SU-DHL-6 (cell line): ENCODE results near the gene TMEM143.
A peak's percentile ranks its signal among the peaks of the same experiment; 100 is the strongest.
"Not testable (repeated sequence)": the region's sequence is repeated elsewhere in the genome, so short reads cannot be mapped to it uniquely, and the experiment has no call there.

Experiments
- H2AFZ ChIP-seq: fragments of 200-600 bp; sonication (generic); 2 replicates; pipeline ENCODE4 v1.6.1; 2014; ENCODE audit warnings: low read depth, mild to moderate bottlenecking, moderate library complexity, mixed read lengths, antibody characterized with exemption, low read length; ENCODE audit not compliant: severe bottlenecking
- H3F3A ChIP-seq: fragments of 200-600 bp; shearing (Covaris generic); 2 replicates; pipeline ENCODE4 v1.6.0; 2016; ENCODE audit warnings: antibody characterized with exemption, mild to moderate bottlenecking; ENCODE audit not compliant: insufficient read depth
- H3K27ac ChIP-seq: fragments of 200-600 bp; sonication (generic); 2 replicates; pipeline ENCODE4 v1.5.1; 2016; ENCODE audit warnings: low read depth, mild to moderate bottlenecking, low read length, moderate library complexity, mixed read lengths
- H3K27me3 ChIP-seq: fragments of 200-600 bp; sonication (generic), shearing (Covaris generic); 2 replicates; pipeline ENCODE4 v1.6.0; 2014; ENCODE audit warnings: mild to moderate bottlenecking, low read length
- H3K36me3 ChIP-seq: fragments of 200-600 bp; sonication (generic); 2 replicates; pipeline ENCODE4 v1.6.1; 2014; ENCODE audit warnings: mild to moderate bottlenecking, low read length, mixed read lengths
- H3K4me2 ChIP-seq: fragments of 300-600, 200-600 bp; shearing (Covaris generic), sonication (generic); 2 replicates; pipeline ENCODE4 v1.6.0; 2014; ENCODE audit warnings: low read length, low read depth, mild to moderate bottlenecking; ENCODE audit not compliant: poor library complexity, severe bottlenecking
- H3K4me3 ChIP-seq: fragments of 200-600 bp; sonication (generic); 2 replicates; pipeline ENCODE4 v1.5.1; 2014; ENCODE audit warnings: antibody characterized with exemption, low read length, mild to moderate bottlenecking, mixed read lengths; ENCODE audit not compliant: insufficient read depth, poor library complexity, severe bottlenecking
- H3K79me2 ChIP-seq: fragments of 200-600 bp; sonication (generic); 2 replicates; pipeline ENCODE4 v1.6.1; 2014; ENCODE audit warnings: mild to moderate bottlenecking, low read length, moderate library complexity; ENCODE audit not compliant: insufficient read depth
- H3K9ac ChIP-seq: fragments of 200-600 bp; sonication (generic); 2 replicates; pipeline ENCODE4 v1.7.0; 2014; ENCODE audit warnings: mild to moderate bottlenecking, low read length
- H3K9me2 ChIP-seq: fragments of 200-600 bp; sonication (generic); replicated peaks from 2 replicates; pipeline ENCODE4 v1.6.1; 2014; ENCODE audit warnings: low read length; ENCODE audit not compliant: insufficient read depth
- H3K9me3 ChIP-seq: fragments of 200-600 bp; sonication (generic); 2 replicates; pipeline ENCODE4 v1.6.1; 2014; ENCODE audit warnings: low read length, mixed read lengths; ENCODE audit not compliant: insufficient read depth
- H4K20me1 ChIP-seq: fragments of 200-600 bp; sonication (generic); 2 replicates; pipeline ENCODE4 v1.6.1; 2014; ENCODE audit warnings: low read depth, mild to moderate bottlenecking, antibody characterized with exemption, low read length, moderate library complexity, mixed read lengths
- EZH2phosphoT487 ChIP-seq: fragments of 200-600 bp; sonication (generic), shearing (Covaris generic); conservative IDR thresholded peaks from 2 replicates; pipeline ENCODE4 v1.6.1; 2018; ENCODE audit warnings: mild to moderate bottlenecking, antibody characterized with exemption, low read length, moderate library complexity, mixed read lengths
- TF ChIP-seq, protein P1 (sequence below): fragments of 200-600 bp; sonication (generic); IDR thresholded peaks from one replicate; pipeline ENCODE4 v1.5.1; 2017; ENCODE audit warnings: antibody characterized with exemption, mild to moderate bottlenecking, low read length, moderate library complexity; ENCODE audit not compliant: insufficient read depth, poor library complexity, severe bottlenecking

Gene TMEM143

DNA sequence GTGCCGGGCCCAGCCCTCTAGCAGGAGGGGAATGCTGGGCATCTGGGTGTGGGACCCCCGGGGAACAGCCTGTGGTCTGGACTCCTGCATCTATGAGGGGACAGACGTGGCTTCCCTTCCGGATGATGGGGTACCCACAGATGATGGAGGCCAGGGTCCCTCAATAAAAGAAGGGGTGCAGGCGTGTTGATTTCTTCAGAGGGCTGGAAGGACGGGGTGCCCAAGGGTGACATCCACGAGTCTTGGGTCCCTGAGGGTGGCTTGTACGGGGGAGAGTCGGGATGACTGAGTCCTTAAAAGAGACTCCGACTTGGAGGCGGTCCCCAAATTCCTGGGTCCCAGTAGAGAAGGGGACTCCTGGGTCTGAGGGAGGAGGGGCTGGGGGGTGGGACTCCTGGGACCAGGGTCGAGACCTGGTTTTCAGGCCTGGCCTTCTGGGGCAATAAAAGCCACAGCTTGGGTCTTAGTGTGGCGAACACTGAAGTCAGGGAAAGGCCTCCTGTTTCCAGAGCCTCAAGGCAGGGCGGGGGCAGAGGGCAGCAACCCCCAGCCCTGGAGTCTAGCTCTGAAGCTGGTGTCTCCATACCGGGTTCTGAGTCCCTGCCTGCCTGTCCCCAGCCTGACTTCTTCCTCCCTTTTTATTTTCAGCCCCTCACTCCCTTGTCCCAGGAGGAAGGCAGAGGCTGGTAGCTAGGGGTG lies 29.3 kb upstream of the TMEM143 start:
- no peaks in the 10 kb centered on the region for H3K9me3 ChIP-seq
- H3K27ac ChIP-seq: no peak overlapping the region
- no peak overlapping the region for H3K4me3 ChIP-seq
- no peaks in the 10 kb centered on the region for H3K9me2 ChIP-seq
- no peak for TF ChIP-seq EZH2phosphoT487
- TF ChIP-seq, protein P1, sequence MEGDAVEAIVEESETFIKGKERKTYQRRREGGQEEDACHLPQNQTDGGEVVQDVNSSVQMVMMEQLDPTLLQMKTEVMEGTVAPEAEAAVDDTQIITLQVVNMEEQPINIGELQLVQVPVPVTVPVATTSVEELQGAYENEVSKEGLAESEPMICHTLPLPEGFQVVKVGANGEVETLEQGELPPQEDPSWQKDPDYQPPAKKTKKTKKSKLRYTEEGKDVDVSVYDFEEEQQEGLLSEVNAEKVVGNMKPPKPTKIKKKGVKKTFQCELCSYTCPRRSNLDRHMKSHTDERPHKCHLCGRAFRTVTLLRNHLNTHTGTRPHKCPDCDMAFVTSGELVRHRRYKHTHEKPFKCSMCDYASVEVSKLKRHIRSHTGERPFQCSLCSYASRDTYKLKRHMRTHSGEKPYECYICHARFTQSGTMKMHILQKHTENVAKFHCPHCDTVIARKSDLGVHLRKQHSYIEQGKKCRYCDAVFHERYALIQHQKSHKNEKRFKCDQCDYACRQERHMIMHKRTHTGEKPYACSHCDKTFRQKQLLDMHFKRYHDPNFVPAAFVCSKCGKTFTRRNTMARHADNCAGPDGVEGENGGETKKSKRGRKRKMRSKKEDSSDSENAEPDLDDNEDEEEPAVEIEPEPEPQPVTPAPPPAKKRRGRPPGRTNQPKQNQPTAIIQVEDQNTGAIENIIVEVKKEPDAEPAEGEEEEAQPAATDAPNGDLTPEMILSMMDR: no peak
- H3F3A ChIP-seq: no peaks in the 10 kb centered on the region
- no peaks in the 10 kb centered on the region for H3K27me3 ChIP-seq
- no peaks in the 10 kb centered on the region for H4K20me1 ChIP-seq
- H3K4me2 ChIP-seq: no peak overlapping the region
- peaks cover 2% of the 10 kb centered on the region; the same call in 1 of the 2 replicates for H3K36me3 ChIP-seq
- H2AFZ ChIP-seq: no peak overlapping the region
- H3K79me2 ChIP-seq: peaks cover 3% of the 10 kb centered on the region; the same call in 1 of the 2 replicates
- no peak overlapping the region for H3K9ac ChIP-seq

DNA sequence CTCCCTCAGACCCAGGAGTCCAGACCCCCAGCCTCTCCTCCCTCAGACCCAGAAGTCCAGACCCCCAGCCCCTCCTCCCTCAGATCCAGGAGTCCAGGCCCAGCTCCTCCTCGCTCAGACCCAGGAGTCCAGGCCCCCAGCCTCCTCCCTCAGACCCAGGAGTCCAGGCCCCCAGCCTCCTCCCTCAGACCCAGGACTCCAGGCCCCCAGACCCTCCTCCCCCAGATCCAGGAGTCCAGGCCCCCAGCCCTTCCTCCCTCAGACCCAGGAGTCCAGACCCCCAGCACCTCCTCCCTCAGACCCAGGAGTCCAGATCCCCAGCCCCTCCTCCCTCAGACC lies 28.2 kb upstream of the TMEM143 start:
- not testable (repeated sequence) for H3K27ac ChIP-seq, H3K79me2 ChIP-seq, H3K9me3 ChIP-seq, H3K4me3 ChIP-seq, H3K27me3 ChIP-seq, H3K9me2 ChIP-seq, H4K20me1 ChIP-seq, H2AFZ ChIP-seq, H3K36me3 ChIP-seq, H3F3A ChIP-seq
- Histone ChIP-seq H3K4me2 (peak overlapping the region; percentile 81), H3K9ac (peak overlapping the region; percentile 89; the same call in 1 of the 2 replicates)

DNA sequence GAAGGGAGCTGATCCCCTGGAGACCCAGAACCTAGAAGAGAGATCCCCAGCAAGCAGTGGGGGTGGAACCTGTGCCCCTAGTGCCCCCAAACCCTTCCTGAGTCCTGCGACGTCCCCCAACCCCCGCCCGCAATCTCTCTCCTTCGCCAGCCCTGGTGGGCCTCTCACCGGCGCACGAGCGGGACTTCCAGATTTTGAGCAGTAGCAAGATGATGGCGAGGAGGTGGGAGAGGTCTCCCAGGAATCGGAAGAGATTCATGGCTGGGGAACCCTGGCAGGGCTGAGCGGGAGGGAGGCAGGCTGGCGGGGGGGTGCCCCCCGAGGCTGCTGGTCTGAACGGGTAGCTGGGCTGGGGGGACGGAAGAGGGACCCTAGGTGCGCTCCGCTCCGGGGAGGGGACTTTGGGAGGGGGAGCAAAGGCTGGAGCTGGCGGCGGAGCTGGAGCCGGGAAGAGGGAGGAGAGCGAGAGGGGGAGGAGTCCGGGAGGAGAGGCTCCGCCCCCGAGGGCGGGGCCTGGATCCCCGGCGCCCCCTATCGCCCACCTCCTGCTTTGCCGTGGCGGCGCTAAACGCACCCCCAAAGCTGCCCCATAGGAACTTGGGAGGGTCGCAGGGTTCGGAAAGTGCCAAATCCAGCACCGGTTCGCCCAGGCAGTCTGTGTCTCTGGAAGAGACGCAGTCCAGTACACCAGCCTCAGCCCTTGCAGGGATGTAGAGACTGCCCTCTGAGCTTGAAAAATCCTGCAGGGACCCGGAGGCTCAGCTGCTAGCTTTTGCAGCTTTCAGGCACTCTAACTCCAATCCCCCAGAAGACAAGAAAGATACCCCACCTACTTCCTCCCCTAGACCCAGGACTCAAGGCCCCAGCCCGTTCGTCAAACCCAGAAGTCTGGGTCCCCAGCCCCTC lies 27.6 kb upstream of the TMEM143 start, which contains the start of gene KDELR1:
KDELR1 (minus strand) TSS at position 452 of the 906 bp plus-strand sequence; CDS start at position 259, 193 bp downstream.
- H3K36me3 ChIP-seq: peaks cover 4% of the 10 kb centered on the region; the same call in 1 of the 2 replicates
- H3K27ac ChIP-seq: peak within 1 kb of the TSS; percentile 53
- no peaks in the 10 kb centered on the region for H3F3A ChIP-seq
- peak within 1 kb of the TSS; percentile 81 for H3K4me2 ChIP-seq
- TF ChIP-seq, protein P1: peak; percentile 89
- TF ChIP-seq EZH2phosphoT487: no peak
- peaks cover 3% of the 10 kb centered on the region; the same call in 1 of the 2 replicates for H3K79me2 ChIP-seq
- H3K9me3 ChIP-seq: no peaks in the 10 kb centered on the region
- H3K9ac ChIP-seq: peak within 1 kb of the TSS; percentile 89
- peak within 1 kb of the TSS; percentile 95 for H3K4me3 ChIP-seq
- H2AFZ ChIP-seq: peak within 1 kb of the TSS; percentile 74
- no peaks in the 10 kb centered on the region for H3K27me3 ChIP-seq
- H3K9me2 ChIP-seq: no peaks in the 10 kb centered on the region
- H4K20me1 ChIP-seq: no peaks in the 10 kb centered on the region
